NCI-H2196 (cell line): ENCODE results near the gene TNNI3K.

Source experiments
- DNase-seq: peaks from one replicate; lab custom pipeline; 2025; ENCODE audit not compliant: unreplicated experiment; lab: John Stamatoyannopoulos, UW

Gene TNNI3K

GRCh38 chr1:74534241-74534640, 299.1 kb downstream of the TNNI3K start:
- DNase-seq: no peak

- no peak for DNase-seq
Observed at GRCh38 chr1:74545821-74546220, 310.6 kb downstream of the TNNI3K start.

- no peak for DNase-seq
Observed at GRCh38 chr1:74548961-74549750, 314.0 kb downstream of the TNNI3K start.

DNA sequence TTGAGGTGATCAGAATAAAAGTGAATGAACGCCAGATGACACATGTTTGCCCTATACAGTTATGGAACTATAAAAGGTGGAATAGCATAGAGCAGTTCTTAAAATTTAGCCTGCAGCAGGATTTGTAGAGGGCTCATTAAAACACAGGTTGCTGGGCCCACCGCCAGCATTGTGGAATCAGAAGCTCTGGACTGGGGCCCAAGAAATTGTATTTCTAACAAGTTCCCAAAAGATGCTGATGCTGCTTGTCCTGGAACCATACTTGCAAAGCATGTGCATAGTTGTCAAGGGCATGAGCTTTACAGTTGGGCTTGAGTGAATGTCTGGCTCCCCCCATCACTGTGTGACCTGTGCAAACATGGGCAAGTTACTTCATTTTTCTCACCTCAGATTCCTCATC, 314.7 kb downstream of the TNNI3K start:
- DNase-seq: no peak

DNA sequence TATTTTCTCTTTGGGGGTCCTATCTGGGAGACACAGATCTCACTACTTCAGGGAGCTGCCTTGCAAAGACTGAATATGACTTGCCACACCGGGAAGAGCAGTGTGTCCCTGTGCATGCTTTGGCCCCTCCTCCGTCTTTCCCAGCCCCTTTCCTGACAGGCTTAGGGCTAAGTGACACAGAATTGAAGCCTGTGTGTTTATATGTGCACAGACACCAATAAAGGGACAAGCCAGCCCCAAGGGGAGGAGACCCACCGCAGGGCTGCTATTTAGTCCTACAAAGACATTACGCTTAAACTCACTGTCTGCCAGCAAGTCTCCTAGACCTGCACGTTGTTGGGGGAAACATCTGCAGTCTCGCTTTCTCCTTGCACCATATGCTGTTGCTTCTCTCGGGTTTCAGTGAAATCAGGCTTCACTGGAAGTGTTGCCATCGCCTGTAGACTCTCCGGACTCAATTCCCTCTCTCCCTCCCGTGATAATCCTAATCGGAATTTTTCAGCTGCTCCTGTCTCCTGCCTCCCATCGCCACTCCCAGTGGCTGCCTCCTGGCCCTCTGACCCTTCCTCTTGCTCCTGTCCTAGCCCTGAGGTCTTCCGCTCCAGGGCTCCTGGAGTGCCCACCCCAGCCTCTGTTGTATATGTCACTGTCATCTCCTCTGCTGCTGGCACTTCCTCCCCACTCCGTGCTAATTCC, 335.8 kb downstream of the TNNI3K start:
- DNase-seq: no peak

DNA sequence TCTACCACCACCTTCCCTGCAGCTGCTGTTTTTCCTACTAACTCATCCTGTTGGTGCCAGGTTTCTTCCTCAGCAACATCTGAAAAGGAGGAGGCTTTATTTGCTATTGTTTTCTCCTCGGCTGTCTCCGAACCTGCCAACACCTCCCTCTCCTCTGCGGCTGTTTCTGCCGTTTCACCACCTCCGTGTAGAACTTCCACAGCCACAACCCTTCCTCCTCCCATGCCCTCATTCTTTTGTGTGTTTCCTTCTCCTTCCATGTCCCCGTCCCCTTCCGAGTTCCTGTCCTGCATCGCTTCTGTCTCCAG, 336.3 kb downstream of the TNNI3K start:
- no peak for DNase-seq

DNA sequence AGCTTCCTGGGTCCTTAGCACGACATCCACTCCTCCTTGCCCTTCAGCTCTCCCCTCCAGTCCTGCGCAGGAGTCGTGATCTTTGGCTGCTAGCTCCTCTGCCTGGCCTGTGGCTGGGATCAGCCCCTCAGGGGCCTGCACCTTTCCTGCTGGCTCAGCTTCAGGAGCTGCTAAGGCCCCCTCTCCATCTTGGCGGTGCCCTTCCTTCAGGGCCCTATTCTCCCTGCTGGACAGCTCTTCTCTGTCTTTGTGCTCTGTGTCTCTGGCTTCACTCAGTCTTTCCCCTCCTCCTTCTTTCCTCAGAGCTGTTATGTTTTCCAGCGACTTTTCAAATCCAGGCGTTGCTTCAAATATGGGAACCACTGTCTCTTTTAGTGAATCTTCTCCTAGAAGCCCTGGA, 336.7 kb downstream of the TNNI3K start:
- no peak for DNase-seq

GRCh38 chr1:74578101-74578500, 342.9 kb downstream of the TNNI3K start:
- no peak for DNase-seq

- no peak for DNase-seq
Observed at GRCh38 chr1:74579425-74579824, 344.2 kb downstream of the TNNI3K start.

- no peak for DNase-seq
Observed at GRCh38 chr1:74583397-74583796, 348.2 kb downstream of the TNNI3K start.

DNA sequence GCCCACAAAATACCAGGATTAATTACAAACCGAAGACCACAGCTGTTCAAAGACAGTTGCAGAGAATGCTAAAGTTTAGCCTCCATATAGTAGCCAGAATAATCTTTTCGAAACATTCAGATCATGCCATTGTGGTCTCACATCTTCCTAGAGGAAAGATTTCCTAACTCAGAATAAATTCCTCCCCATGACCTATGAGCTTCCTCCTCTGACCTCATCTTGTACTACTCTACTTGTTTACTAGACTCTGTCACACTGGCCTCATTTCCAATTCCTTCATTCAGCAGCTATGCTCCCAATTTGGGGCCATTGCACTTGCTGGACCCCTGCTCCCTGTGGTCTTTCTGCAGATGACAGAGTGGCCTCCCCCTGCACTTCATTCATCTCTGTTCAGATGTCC, 349.0 kb downstream of the TNNI3K start:
- DNase-seq: no peak

GRCh38 chr1:74586253-74586897, 351.2 kb downstream of the TNNI3K start:
- no peak for DNase-seq

DNA sequence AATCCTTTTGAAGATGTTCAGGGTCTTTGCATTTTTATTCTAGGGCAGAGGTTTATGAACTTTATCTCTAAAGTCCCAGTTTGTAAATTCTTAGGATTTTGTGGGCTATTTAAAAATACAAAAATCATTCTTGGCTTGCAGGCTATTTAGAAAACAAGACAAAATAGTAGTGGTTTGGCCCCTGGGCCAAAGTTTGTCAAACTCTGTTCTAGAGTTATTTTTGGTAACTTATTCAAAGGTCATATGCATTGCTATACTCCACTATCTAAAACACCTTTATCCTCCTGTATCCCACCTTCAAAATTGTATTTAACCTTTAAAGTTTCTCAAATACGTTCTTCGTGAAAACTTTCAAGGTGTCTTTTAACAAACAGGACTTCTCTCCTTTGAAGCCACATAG, 352.7 kb downstream of the TNNI3K start:
- no peak for DNase-seq

DNA sequence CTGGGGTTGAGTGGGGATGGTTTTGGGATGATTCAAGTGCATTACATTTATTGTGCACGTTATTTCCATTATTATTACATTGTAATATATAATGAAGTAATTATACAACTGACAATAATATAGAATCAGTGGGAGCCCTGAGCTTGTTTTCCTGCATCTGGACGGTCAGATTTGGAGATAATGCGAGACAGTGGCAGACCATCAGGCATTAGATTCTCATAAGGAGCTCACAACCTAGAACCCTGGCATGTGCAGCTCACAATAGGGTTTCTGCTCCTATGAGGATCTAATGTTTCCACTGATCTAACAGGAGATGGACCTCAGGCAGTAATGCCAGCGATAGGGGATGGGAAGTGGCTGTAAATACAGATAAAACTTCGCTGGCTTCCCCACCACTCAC, 355.1 kb downstream of the TNNI3K start:
- DNase-seq: no peak

- DNase-seq: no peak
Observed at GRCh38 chr1:74591949-74592348, 356.8 kb downstream of the TNNI3K start.

DNA sequence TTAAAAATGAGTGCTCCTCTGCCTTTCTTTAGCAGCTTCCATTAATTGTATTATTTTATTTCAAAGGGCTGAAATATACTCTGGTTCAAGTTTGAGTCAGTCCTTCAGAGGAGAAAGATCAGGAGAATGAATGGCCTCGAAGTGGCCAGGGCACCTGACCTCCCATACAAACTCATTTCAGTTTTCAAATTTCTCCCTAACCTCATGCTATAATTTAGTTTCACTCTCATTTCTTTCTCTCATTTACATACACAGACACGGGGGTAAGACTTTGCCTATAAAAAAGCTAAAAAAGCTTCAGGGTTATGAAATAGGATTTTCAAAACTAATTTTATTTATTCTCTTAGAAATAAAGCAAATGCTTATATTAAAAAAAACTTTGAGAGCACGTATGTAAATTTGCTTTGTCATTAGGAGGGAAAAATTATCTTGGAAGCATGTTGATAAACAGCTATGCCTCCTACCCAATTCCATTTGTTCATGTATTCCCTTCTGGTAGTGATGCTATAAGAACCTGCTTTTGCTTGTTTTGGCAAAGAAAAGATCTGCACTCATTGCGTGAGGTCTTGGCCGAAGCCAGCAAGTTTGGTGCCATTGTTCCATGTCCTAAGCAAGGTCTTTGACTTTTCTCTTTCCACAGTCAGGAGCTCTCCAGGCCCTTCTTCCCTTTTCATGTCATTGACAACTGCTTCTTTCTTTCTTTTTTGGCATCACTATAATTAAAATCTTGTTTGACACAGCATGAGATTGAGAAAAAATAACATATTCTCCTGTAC, 357.6 kb downstream of the TNNI3K start:
- no peak for DNase-seq
